ENCODE measurements around the gene USP11. TPM values are rescaled to one million over a fixed set of nuclear protein-coding genes. Genes with fewer than 3 reads are reported as not detected.

Gene USP11
- total RNA-seq, 2 experiments from 2014 or later: 62.6 to 66.2 TPM

- H3K36me3 ChIP-seq (ENCODE audit: insufficient read depth, low read length): peaks cover 25% of the 10 kb centered on the region
- peaks cover 30% of the 10 kb centered on the region for H3K4me1 ChIP-seq (ENCODE audit: insufficient read depth, low read length)
- ChIA-PET CTCF (interaction anchor here (0.6 to 1.7 kb wide), 4 partner anchors 73 to 477 kb away, joined by 3 to 11 read pairs (median 4); partner anchors contain the start of genes NDUFB11 and RBM10), POLR2A (interaction anchor here (0.6 to 7.3 kb wide), 27 partner anchors 11 to 1973 kb away, joined by 3 to 137 read pairs (median 5); partner anchors contain the start of genes NDUFB11, OTUD5, RBM10 and RBM3)
- peak overlapping the region; percentile 98 for H3K27ac Mint-ChIP-seq
- peak overlapping the region; percentile 81 for H3K4me3 ChIP-seq (ENCODE audit: low read length)
- no peaks in the 10 kb centered on the region for H3K27me3 Mint-ChIP-seq
- peaks cover 59% of the 10 kb centered on the region for H3K36me3 Mint-ChIP-seq (ENCODE audit: low read depth)
- no peaks in the 10 kb centered on the region for H3K27me3 ChIP-seq (ENCODE audit: control insufficient read depth in 1 of 2, insufficient read depth in 2 of 2, low read length in 2 of 2)
- H3K9me3 Mint-ChIP-seq: no peaks in the 10 kb centered on the region
- peak overlapping the region; percentile 98 for H3K4me3 Mint-ChIP-seq
- intact Hi-C loops (cut with DNase I, micrococcal nuclease): loop anchor here (1.0 to 5.0 kb wide), 3 partner anchors 15 to 139 kb away; partner anchors contain the start of gene USP11 (in 1 of the 2)
- DNase-seq (peak; percentile 89 to 99 (median 96)), ATAC-seq (ENCODE audit: poor library complexity) (peak; percentile 81)
- no peaks in the 10 kb centered on the region for H3K9me3 ChIP-seq (ENCODE audit: control insufficient read depth in 1 of 2, insufficient read depth in 1 of 2, low read length in 2 of 2)
- no peak for TF ChIP-seq CTCF (IDR thresholded peaks at IDR 0.05)
- peak overlapping the region; percentile 89 to 99 for H3K27ac ChIP-seq (ENCODE audit: low read depth in 1 of 2, low read length in 2 of 2)
- H3K4me1 Mint-ChIP-seq (ENCODE audit: low read depth): peaks cover 38% of the 10 kb centered on the region
Observed at GRCh38 chrX:47217852-47218279, 14.9 kb upstream of the USP11 start.

GRCh38 chrX:47218280-47218919 lies 14.4 kb upstream of the USP11 start, which contains the start of gene CDK16:
CDK16 (plus strand) TSS chrX:47218681; CDS start chrX:47223558, 4,877 bp downstream.
- DNase-seq (peak; percentile 36 to 90 (median 71)), ATAC-seq (ENCODE audit: poor library complexity) (peak; percentile 7)
- POLR2A ChIA-PET: interaction anchor here (0.7 to 7.3 kb wide), 25 partner anchors 11 to 1972 kb away, joined by 3 to 137 read pairs (median 5); partner anchors contain the start of genes NDUFB11, OTUD5, RBM10 and RBM3
- peaks cover 24% of the 10 kb centered on the region for H3K36me3 ChIP-seq (ENCODE audit: insufficient read depth, low read length)
- peaks cover 30% of the 10 kb centered on the region for H3K4me1 ChIP-seq (ENCODE audit: insufficient read depth, low read length)
- peak within 1 kb of the TSS; percentile 81 for H3K4me3 ChIP-seq (ENCODE audit: low read length)
- TF ChIP-seq CTCF (IDR thresholded peaks at IDR 0.05): no peak
- CTCF ChIA-PET: interaction anchor here (0.6 to 1.7 kb wide), 3 partner anchors 73 to 477 kb away, joined by 3 to 6 read pairs (median 3); partner anchors contain the start of genes NDUFB11 and RBM10
- H3K4me3 Mint-ChIP-seq: peak within 1 kb of the TSS; percentile 98
- no peaks in the 10 kb centered on the region for H3K9me3 ChIP-seq (ENCODE audit: control insufficient read depth in 1 of 2, insufficient read depth in 1 of 2, low read length in 2 of 2)
- H3K27ac Mint-ChIP-seq: peak within 1 kb of the TSS; percentile 98
- no peaks in the 10 kb centered on the region for H3K27me3 ChIP-seq (ENCODE audit: control insufficient read depth in 1 of 2, insufficient read depth in 2 of 2, low read length in 2 of 2)
- H3K4me1 Mint-ChIP-seq (ENCODE audit: low read depth): peaks cover 38% of the 10 kb centered on the region
- H3K27ac ChIP-seq (ENCODE audit: low read depth in 1 of 2, low read length in 2 of 2): peak within 1 kb of the TSS; percentile 89 to 99
- intact Hi-C loops (cut with DNase I, micrococcal nuclease): loop anchor here in 1 of 2 experiments (1.0 to 5.0 kb wide), 2 partner anchors 15 to 139 kb away; partner anchors contain the start of gene USP11
- no peaks in the 10 kb centered on the region for H3K9me3 Mint-ChIP-seq
- peaks cover 56% of the 10 kb centered on the region for H3K36me3 Mint-ChIP-seq (ENCODE audit: low read depth)
- no peaks in the 10 kb centered on the region for H3K27me3 Mint-ChIP-seq

GRCh38 chrX:47218920-47219815 lies 13.6 kb upstream of the USP11 start:
- intact Hi-C loops (cut with DNase I, micrococcal nuclease): loop anchor here in 1 of 2 experiments (1.0 to 5.0 kb wide), 2 partner anchors 14 to 138 kb away; partner anchors contain the start of gene USP11
- Histone ChIP-seq H3K9me3 (ENCODE audit: control insufficient read depth in 1 of 2, insufficient read depth in 1 of 2, low read length in 2 of 2) (no peaks in the 10 kb centered on the region), H3K27me3 (ENCODE audit: control insufficient read depth in 1 of 2, insufficient read depth in 2 of 2, low read length in 2 of 2) (no peaks in the 10 kb centered on the region), H3K27ac (ENCODE audit: low read depth in 1 of 2, low read length in 2 of 2) (peak overlapping the region; percentile 89 to 99), H3K4me3 (ENCODE audit: low read length) (peak overlapping the region; percentile 81), H3K4me1 (ENCODE audit: insufficient read depth, low read length) (peaks cover 30% of the 10 kb centered on the region), H3K36me3 (ENCODE audit: insufficient read depth, low read length) (peaks cover 27% of the 10 kb centered on the region)
- Mint-ChIP-seq H3K27ac (peak overlapping the region; percentile 98), H3K4me1 (ENCODE audit: low read depth) (peaks cover 38% of the 10 kb centered on the region), H3K9me3 (no peaks in the 10 kb centered on the region), H3K4me3 (peak overlapping the region; percentile 93), H3K27me3 (no peaks in the 10 kb centered on the region), H3K36me3 (ENCODE audit: low read depth) (peaks cover 57% of the 10 kb centered on the region)
- TF ChIP-seq CTCF (IDR thresholded peaks at IDR 0.05): no peak
- ATAC-seq (ENCODE audit: poor library complexity) (no peak), DNase-seq (peak; percentile 16 to 66 (median 40))
- ChIA-PET CTCF (interaction anchor here (0.6 to 0.9 kb wide), 2 partner anchors 74 to 163 kb away, joined by 3 read pairs; partner anchors contain the start of genes NDUFB11 and RBM10), POLR2A (interaction anchor here (0.6 to 7.3 kb wide), 11 partner anchors 9 to 337 kb away, joined by 3 to 137 read pairs (median 5); partner anchors contain the start of gene USP11)
